SK-N-SH treated with all-trans-retinoic acid at 6 μM for 48 hours (cell line): Measurements from ENCODE around the gene PROK2.

Experiments
- ATAC-seq: fragments of 200-7000 bp; cut with Tn5 transposase; 3 replicates; pipeline ENCODE4 v1.9.1; 2020; ENCODE audit warnings: mild to moderate bottlenecking, moderate library complexity
- ARNTL ChIP-seq: fragments of 450-650 bp; formaldehyde crosslinking; IDR thresholded peaks from 2 replicates; pipeline ENCODE4 v1.5.0; 2020; ENCODE audit warnings: low read depth, mild to moderate bottlenecking, moderate library complexity, borderline replicate concordance
- BACH2 ChIP-seq: fragments of 250-450 bp; sonication (Bioruptor Pico); IDR thresholded peaks from 2 replicates; pipeline ENCODE4 v1.9.0; 2021; ENCODE audit warnings: mild to moderate bottlenecking, borderline replicate concordance
- CREB5 ChIP-seq: fragments of 250-450 bp; sonication (Bioruptor Pico); IDR thresholded peaks from 2 replicates; pipeline ENCODE4 v1.5.1; 2020; ENCODE audit warnings: low read depth, mild to moderate bottlenecking, moderate library complexity
- CSDC2 ChIP-seq: fragments of 250-450 bp; sonication (Bioruptor Pico); IDR thresholded peaks from 2 replicates; pipeline ENCODE4 v1.5.0; 2020; ENCODE audit warnings: mild to moderate bottlenecking, moderate library complexity
- CSRNP3 ChIP-seq: fragments of 250-450 bp; sonication (Bioruptor Pico); IDR thresholded peaks from 2 replicates; pipeline ENCODE4 v1.5.1; 2021; ENCODE audit warnings: mild to moderate bottlenecking, moderate library complexity
- ESRRG ChIP-seq: fragments of 250-450 bp; sonication (Bioruptor Pico); IDR thresholded peaks from 2 replicates; pipeline ENCODE4 v1.6.1; 2021; ENCODE audit warnings: mild to moderate bottlenecking
- GLIS3 ChIP-seq: fragments of 250-450 bp; sonication (Bioruptor Pico); IDR thresholded peaks from 2 replicates; pipeline ENCODE4 v1.5.0; 2020; ENCODE audit warnings: mild to moderate bottlenecking, moderate library complexity
- ISL1 ChIP-seq: fragments of 250-450 bp; sonication (Bioruptor Pico); IDR thresholded peaks from 2 replicates; pipeline ENCODE4 v2.1.2; 2022; ENCODE audit warnings: mild to moderate bottlenecking, moderate library complexity
- OSR1 ChIP-seq: fragments of 250-450 bp; sonication (Bioruptor Pico); IDR thresholded peaks from 2 replicates; pipeline ENCODE4 v1.8.0; 2022; ENCODE audit warnings: moderate library complexity, mild to moderate bottlenecking, inconsistent platforms
- PATZ1 ChIP-seq: fragments of 250-450 bp; sonication (Bioruptor Pico); IDR thresholded peaks from 2 replicates; pipeline ENCODE4 v1.8.0; 2020; ENCODE audit warnings: mild to moderate bottlenecking, moderate library complexity, borderline replicate concordance
- POU6F1 ChIP-seq: fragments of 250-450 bp; sonication (Bioruptor Pico); IDR thresholded peaks from 2 replicates; pipeline ENCODE4 v1.8.0; 2021; ENCODE audit warnings: low read depth, mild to moderate bottlenecking, moderate library complexity, borderline replicate concordance
- PPARA ChIP-seq: fragments of 250-450 bp; sonication (Bioruptor Pico); IDR thresholded peaks from 2 replicates; pipeline ENCODE4 v1.5.0; 2020; ENCODE audit warnings: mild to moderate bottlenecking, borderline replicate concordance
- RARB ChIP-seq: fragments of 250-450 bp; sonication (Bioruptor Pico); IDR thresholded peaks from 2 replicates; pipeline ENCODE4 v1.8.0; 2021; ENCODE audit warnings: mild to moderate bottlenecking, moderate library complexity
- SNAI2 ChIP-seq: fragments of 250-450 bp; sonication (Bioruptor Pico); IDR thresholded peaks from 2 replicates; pipeline ENCODE4 v1.5.0; 2020; ENCODE audit warnings: mild to moderate bottlenecking, moderate library complexity
- TCF4 ChIP-seq: fragments of 250-450 bp; sonication (Bioruptor Pico); IDR thresholded peaks from 2 replicates; pipeline ENCODE4 v1.8.0; 2021; ENCODE audit warnings: mild to moderate bottlenecking, moderate library complexity, borderline replicate concordance
- TOX ChIP-seq: fragments of 250-450 bp; sonication (Bioruptor Pico); IDR thresholded peaks from 2 replicates; pipeline ENCODE4 v1.8.0; 2021; ENCODE audit warnings: mild to moderate bottlenecking, moderate library complexity, borderline replicate concordance
- ZFP3 ChIP-seq: fragments of 250-450 bp; sonication (Bioruptor Pico); IDR thresholded peaks from 2 replicates; pipeline ENCODE4 v1.5.0; 2020; ENCODE audit warnings: mild to moderate bottlenecking, moderate library complexity
- ZFP30 ChIP-seq: fragments of 450-650 bp; formaldehyde crosslinking; IDR thresholded peaks from 2 replicates; pipeline ENCODE4 v1.5.0; 2022; ENCODE audit warnings: mild to moderate bottlenecking, moderate library complexity
- ZNF565 ChIP-seq: fragments of 450-650 bp; formaldehyde crosslinking; conservative IDR thresholded peaks from 2 replicates; pipeline ENCODE4 v1.5.0; 2020; ENCODE audit warnings: low read depth, mild to moderate bottlenecking, moderate library complexity
- ZNF70 ChIP-seq: fragments of 450-650 bp; formaldehyde crosslinking; IDR thresholded peaks from 2 replicates; pipeline ENCODE4 v1.5.0; 2020; ENCODE audit warnings: mild to moderate bottlenecking, moderate library complexity
- TF ChIP-seq, protein P1 (sequence below): fragments of 250-450 bp; sonication (Bioruptor Pico); IDR thresholded peaks from 2 replicates; pipeline ENCODE4 v1.5.0; 2020; ENCODE audit warnings: mild to moderate bottlenecking, moderate library complexity

The PROK2 gene

DNA sequence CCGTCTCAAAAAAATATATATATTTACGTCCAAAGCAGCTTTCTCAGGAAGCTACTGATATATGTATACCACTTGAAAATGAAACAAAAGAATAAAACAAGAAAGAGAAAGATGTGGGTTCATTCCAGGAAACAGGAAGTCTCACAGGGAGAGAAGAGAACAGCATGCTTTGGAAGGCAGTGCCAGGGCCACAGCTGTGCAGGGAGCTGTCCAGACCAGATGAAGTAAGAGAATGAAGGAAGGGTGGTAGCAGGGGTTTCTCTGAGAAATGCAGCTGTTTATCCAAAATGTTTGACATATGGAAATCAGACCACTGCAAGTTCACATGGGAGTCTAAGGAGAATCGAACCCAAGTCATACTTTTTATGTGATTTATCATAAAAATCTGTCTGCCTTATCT lies 40.2 kb downstream of the PROK2 start:
- no peak for ATAC-seq
- TF ChIP-seq ISL1 (no peak), ARNTL (CRISPR knock-in tag) (no peak), ZFP3 (CRISPR knock-in tag) (no peak), ZNF565 (no peak), PATZ1 (CRISPR knock-in tag) (no peak), PPARA (CRISPR knock-in tag) (no peak), CREB5 (no peak), RARB (CRISPR knock-in tag) (no peak), TOX (CRISPR knock-in tag) (no peak), CSDC2 (CRISPR knock-in tag) (no peak), SNAI2 (CRISPR knock-in tag) (no peak), OSR1 (CRISPR knock-in tag) (no peak), CSRNP3 (CRISPR knock-in tag) (no peak)
- TF ChIP-seq, protein P1, sequence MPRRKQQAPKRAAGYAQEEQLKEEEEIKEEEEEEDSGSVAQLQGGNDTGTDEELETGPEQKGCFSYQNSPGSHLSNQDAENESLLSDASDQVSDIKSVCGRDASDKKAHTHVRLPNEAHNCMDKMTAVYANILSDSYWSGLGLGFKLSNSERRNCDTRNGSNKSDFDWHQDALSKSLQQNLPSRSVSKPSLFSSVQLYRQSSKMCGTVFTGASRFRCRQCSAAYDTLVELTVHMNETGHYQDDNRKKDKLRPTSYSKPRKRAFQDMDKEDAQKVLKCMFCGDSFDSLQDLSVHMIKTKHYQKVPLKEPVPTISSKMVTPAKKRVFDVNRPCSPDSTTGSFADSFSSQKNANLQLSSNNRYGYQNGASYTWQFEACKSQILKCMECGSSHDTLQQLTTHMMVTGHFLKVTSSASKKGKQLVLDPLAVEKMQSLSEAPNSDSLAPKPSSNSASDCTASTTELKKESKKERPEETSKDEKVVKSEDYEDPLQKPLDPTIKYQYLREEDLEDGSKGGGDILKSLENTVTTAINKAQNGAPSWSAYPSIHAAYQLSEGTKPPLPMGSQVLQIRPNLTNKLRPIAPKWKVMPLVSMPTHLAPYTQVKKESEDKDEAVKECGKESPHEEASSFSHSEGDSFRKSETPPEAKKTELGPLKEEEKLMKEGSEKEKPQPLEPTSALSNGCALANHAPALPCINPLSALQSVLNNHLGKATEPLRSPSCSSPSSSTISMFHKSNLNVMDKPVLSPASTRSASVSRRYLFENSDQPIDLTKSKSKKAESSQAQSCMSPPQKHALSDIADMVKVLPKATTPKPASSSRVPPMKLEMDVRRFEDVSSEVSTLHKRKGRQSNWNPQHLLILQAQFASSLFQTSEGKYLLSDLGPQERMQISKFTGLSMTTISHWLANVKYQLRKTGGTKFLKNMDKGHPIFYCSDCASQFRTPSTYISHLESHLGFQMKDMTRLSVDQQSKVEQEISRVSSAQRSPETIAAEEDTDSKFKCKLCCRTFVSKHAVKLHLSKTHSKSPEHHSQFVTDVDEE (CRISPR knock-in tag) = no peak

- TF ChIP-seq, protein P1 (CRISPR knock-in tag) = no peak
- no peak for TF ChIP-seq TCF4 (CRISPR knock-in tag)
- no peak for TF ChIP-seq ISL1
- TF ChIP-seq OSR1 (CRISPR knock-in tag) = no peak
- no peak for TF ChIP-seq ZFP30 (CRISPR knock-in tag)
- TF ChIP-seq TOX (CRISPR knock-in tag) = no peak
- TF ChIP-seq ZFP3 (CRISPR knock-in tag) = no peak
- TF ChIP-seq CSDC2 (CRISPR knock-in tag) = no peak
- TF ChIP-seq ARNTL (CRISPR knock-in tag) = no peak
- no peak for TF ChIP-seq PATZ1 (CRISPR knock-in tag)
- TF ChIP-seq ZNF70 = no peak
- TF ChIP-seq GLIS3 (CRISPR knock-in tag) = no peak
- no peak for TF ChIP-seq ZNF565
- no peak for TF ChIP-seq POU6F1 (CRISPR knock-in tag)
- TF ChIP-seq CSRNP3 (CRISPR knock-in tag) = no peak
- no peak for TF ChIP-seq ESRRG (CRISPR knock-in tag)
- no peak for TF ChIP-seq BACH2 (CRISPR knock-in tag)
- no peak for TF ChIP-seq CREB5
- no peak for TF ChIP-seq SNAI2 (CRISPR knock-in tag)
- TF ChIP-seq RARB (CRISPR knock-in tag) = no peak
- ATAC-seq = no peak
Measured at GRCh38 chr3:71742621-71743020, 42.3 kb downstream of the PROK2 start.
